GM12878 (cell line): ENCODE data around the gene CD151. TPM values are rescaled to one million over a fixed set of nuclear protein-coding genes. Genes with fewer than 3 reads are reported as not detected.

Source experiments
- ATAC-seq: fragments of 200-7000 bp; cut with Tn5 transposase; 3 replicates; pipeline ENCODE4 v1.9.1; 2020; ENCODE audit warnings: mild to moderate bottlenecking, moderate library complexity
- BruUV-seq: library from RNA; stranded (reverse); fragments of 400-500 nt; replicated peaks from 2 replicates; lab custom pipeline; 2021; lab: Mats Ljungman, UMichigan
- CTCF ChIA-PET: fragments of 300-600 bp; sonication (Branson Sonifier 250); formaldehyde crosslinking; extraction: SDS; loops from one replicate; lab custom pipeline; 2021; ENCODE audit warnings: inconsistent platforms; lab: Yijun Ruan, JAX
- POLR2A ChIA-PET: fragments of 350-600 bp; formaldehyde crosslinking; extraction: SDS; loops from one replicate; lab custom pipeline; 2021; ENCODE audit warnings: inconsistent platforms; lab: Charles Lee
- RAD21 ChIA-PET: fragments of 300-600 bp; sonication (Branson Sonifier 250); formaldehyde crosslinking; loops from one replicate; lab custom pipeline; 2023; ENCODE audit warnings: antibody characterized with exemption; ENCODE audit not compliant: unreplicated experiment; lab: Charles Lee
- SMC1A ChIA-PET: fragments of 300-600 bp; sonication (Branson Sonifier 250); formaldehyde crosslinking; loops from one replicate; lab custom pipeline; 2023; ENCODE audit not compliant: unreplicated experiment, uncharacterized antibody; lab: Charles Lee
- DNase-seq: peaks from one replicate; pipeline ENCODE4 v3.0.0-alpha.2; 2011; ENCODE audit warnings: low read depth, low spot score
- FAIRE-seq: peaks from 3 replicates; lab custom pipeline; 2011; peaks lifted over from hg19 to GRCh38; lab: Jason Lieb, UNC
- H2AFZ ChIP-seq: 2 replicates; pipeline ENCODE4 v1.6.0; 2011; ENCODE audit warnings: low read depth, low read length, control low read depth; ENCODE audit not compliant: control insufficient read depth
- H3K27ac ChIP-seq: 2 replicates; pipeline ENCODE4 v1.5.1; 2011; ENCODE audit warnings: control low read depth; ENCODE audit not compliant: control insufficient read depth, insufficient read depth
- H3K27me3 ChIP-seq, 2 experiments: replicated peaks in 1 of 2; 2 replicates each; pipeline versions ENCODE4 v1.6.0 to v1.6.1; 2011; ENCODE audit warnings: low read length in 1 of 2; ENCODE audit not compliant: control insufficient read depth in 2 of 2, insufficient read depth in 2 of 2
- H3K36me3 ChIP-seq, 2 experiments: 2 replicates each; pipeline ENCODE4 v1.5.1; 2011; ENCODE audit warnings: low read length in 1 of 2; ENCODE audit not compliant: control insufficient read depth in 2 of 2, insufficient read depth in 2 of 2
- H3K4me1 ChIP-seq: 2 replicates; pipeline ENCODE4 v1.6.1; 2011; ENCODE audit warnings: mild to moderate bottlenecking, low read length, moderate library complexity, mixed read lengths; ENCODE audit not compliant: control insufficient read depth, insufficient read depth
- H3K4me2 ChIP-seq: 2 replicates; pipeline ENCODE4 v1.6.0; 2011; ENCODE audit warnings: control low read depth; ENCODE audit not compliant: control insufficient read depth, insufficient read depth
- H3K4me3 ChIP-seq: fragments of 200-600 bp; sonication (generic); 2 replicates; pipeline ENCODE4 v1.5.1; 2016
- H3K79me2 ChIP-seq: 2 replicates; pipeline ENCODE4 v1.6.0; 2011; ENCODE audit warnings: low read length; ENCODE audit not compliant: control insufficient read depth, insufficient read depth
- H3K9ac ChIP-seq: 2 replicates; pipeline ENCODE4 v1.8.0; 2011; ENCODE audit warnings: low read length, control low read depth, mixed read lengths; ENCODE audit not compliant: control insufficient read depth, insufficient read depth
- H3K9me3 ChIP-seq: replicated peaks from 3 replicates; pipeline ENCODE4 v1.5.1; 2011; ENCODE audit warnings: mild to moderate bottlenecking, low read length; ENCODE audit not compliant: control insufficient read depth, insufficient read depth
- H4K20me1 ChIP-seq: 2 replicates; pipeline ENCODE4 v1.6.0; 2011; ENCODE audit not compliant: control insufficient read depth, insufficient read depth
- BACH1 ChIP-seq: fragments of 450-650 bp; IDR thresholded peaks from 2 replicates; pipeline ENCODE4 v1.6.1; 2017; ENCODE audit warnings: mild to moderate bottlenecking, borderline replicate concordance
- EGR1 ChIP-seq, 2 experiments: IDR thresholded peaks; 1 replicate in 1 of 2; 2 replicates in 1 of 2; pipeline ENCODE4 v1.6.1; 2011 to 2012; ENCODE audit warnings: low read depth in 2 of 2, low read length in 2 of 2, borderline replicate concordance in 1 of 2, mild to moderate bottlenecking in 1 of 2, moderate library complexity in 1 of 2
- IKZF2 ChIP-seq, 2 experiments: fragments of 450-650 bp; IDR thresholded peaks; 2 replicates each; pipeline ENCODE4 v1.6.1; 2017; ENCODE audit warnings: mild to moderate bottlenecking in 2 of 2, moderate library complexity in 2 of 2
- KLF5 ChIP-seq: fragments of 450-650 bp; IDR thresholded peaks from 2 replicates; pipeline ENCODE4 v1.6.1; 2014; ENCODE audit warnings: mild to moderate bottlenecking; ENCODE audit not compliant: partially characterized antibody
- LARP7 ChIP-seq: fragments of 450-650 bp; IDR thresholded peaks from 2 replicates; pipeline ENCODE4 v1.6.1; 2017; ENCODE audit warnings: mild to moderate bottlenecking
- MXI1 ChIP-seq: fragments of 150-350 bp; IDR thresholded peaks from 2 replicates; pipeline ENCODE4 v1.6.1; 2011; ENCODE audit warnings: low read depth, mild to moderate bottlenecking, inconsistent platforms, low read length, improper control_type of control experiment
- NBN ChIP-seq: fragments of 450-650 bp; IDR thresholded peaks from 2 replicates; pipeline ENCODE4 v1.6.1; 2016
- POLR2AphosphoS2 ChIP-seq: IDR thresholded peaks from 2 replicates; pipeline ENCODE4 v1.6.1; 2011; ENCODE audit warnings: low read depth, mild to moderate bottlenecking, low read length, improper control_type of control experiment, moderate library complexity
- RB1 ChIP-seq: fragments of 450-650 bp; formaldehyde crosslinking; IDR thresholded peaks from 2 replicates; pipeline ENCODE4 v1.6.1; 2017; ENCODE audit warnings: mild to moderate bottlenecking, borderline replicate concordance
- RUNX3 ChIP-seq: IDR thresholded peaks from 2 replicates; pipeline ENCODE4 v1.6.1; 2012; ENCODE audit warnings: low read length, inconsistent platforms
- SMARCA5 ChIP-seq: fragments of 450-650 bp; IDR thresholded peaks from 2 replicates; pipeline ENCODE4 v1.6.1; 2017; ENCODE audit warnings: mild to moderate bottlenecking
- SP1 ChIP-seq: IDR thresholded peaks from one replicate; pipeline ENCODE4 v1.6.1; 2011; ENCODE audit warnings: low read depth, low read length
- TCF3 ChIP-seq: IDR thresholded peaks from 2 replicates; pipeline ENCODE4 v1.6.1; 2012; ENCODE audit warnings: low read depth, mild to moderate bottlenecking, low read length, borderline replicate concordance; ENCODE audit not compliant: insufficient read depth
- ZNF207 ChIP-seq: fragments of 450-650 bp; IDR thresholded peaks from 2 replicates; pipeline ENCODE4 v1.6.1; 2014; ENCODE audit warnings: antibody characterized with exemption, mild to moderate bottlenecking, borderline replicate concordance
- ZSCAN29 ChIP-seq: fragments of 450-650 bp; IDR thresholded peaks from 2 replicates; pipeline ENCODE4 v1.6.1; 2017; ENCODE audit warnings: mild to moderate bottlenecking, moderate library complexity
- WGBS: methylation state at CpG from one replicate; pipeline ENCODE4 v1.1.6; 2016; ENCODE audit warnings: low lambda C conversion rate; ENCODE audit not compliant: insufficient replicate concordance, insufficient coverage; ENCODE audit errors: missing lambda C conversion rate; 5-methylcytosine and 5-hydroxymethylcytosine counted together
- in situ Hi-C: fragments of 300-500 bp; cut with MboI; formaldehyde crosslinking; loops from 9 replicates; pipeline ENCODE4 v1.14.3; 2018; ENCODE audit warnings: mixed read lengths
- intact Hi-C: fragments of 100-400 bp; cut with micrococcal nuclease; formaldehyde crosslinking; loops from one replicate; pipeline ENCODE4 v1.14.2; 2022; ENCODE audit not compliant: unreplicated experiment
- polyA plus RNA-seq, 11 experiments: library from polyadenylated mRNA; depleted of rRNA in 4 of 11; unstranded in 6 of 11; stranded (reverse) in 5 of 11; fragments of >200 nt; fragmentation: Nextera tagmentation in 4 of 11; fragmentation: Illumina TruSeq in 1 of 11; extraction: Ambion mirVana in 4 of 11; extraction: Trizol in 1 of 11; gene quantifications; 1 replicate in 1 of 11; 2 replicates in 10 of 11; pipeline versions ENCODE4 v1.2.1 to v1.2.3, GENCODE V29; 2011 to 2016; ENCODE audit warnings: inconsistent platforms in 2 of 11, missing spikeins in 2 of 11, low read depth in 1 of 11
- total RNA-seq, 4 experiments: library from RNA; depleted of rRNA in 3 of 4; stranded (reverse); fragments of >200 nt in 3 of 4; fragmentation: Illumina TruSeq in 1 of 4; extraction: Trizol in 1 of 4; gene quantifications; 2 replicates each; pipeline versions ENCODE4 v1.2.1 to v1.2.3, GENCODE V29; 2013 to 2021
- TF ChIP-seq, protein P1 (sequence below), 3 experiments: IDR thresholded peaks in 2 of 3; conservative IDR thresholded peaks in 1 of 3; 2 replicates each; pipeline ENCODE4 v1.5.1; 2011; ENCODE audit warnings: low read depth in 3 of 3, low read length in 3 of 3, mild to moderate bottlenecking in 3 of 3, control low read depth in 2 of 3, moderate library complexity in 2 of 3, inconsistent platforms in 1 of 3, mixed read lengths in 1 of 3; ENCODE audit not compliant: control insufficient read depth in 2 of 3, insufficient read depth in 1 of 3; ENCODE audit errors: extremely low read depth in 1 of 3
- TF ChIP-seq, protein P2 (sequence below): fragments of 450-650 bp; IDR thresholded peaks from 2 replicates; pipeline ENCODE4 v1.6.1; 2017; ENCODE audit warnings: mild to moderate bottlenecking, moderate library complexity

Gene CD151
- total and polyA plus RNA-seq, 10 of the 15 experiments (the other 5 are each of a cell fraction or from before 2014, with no cell fraction given) = 0.52 to 41.7 (median 14.7) TPM

DNA sequence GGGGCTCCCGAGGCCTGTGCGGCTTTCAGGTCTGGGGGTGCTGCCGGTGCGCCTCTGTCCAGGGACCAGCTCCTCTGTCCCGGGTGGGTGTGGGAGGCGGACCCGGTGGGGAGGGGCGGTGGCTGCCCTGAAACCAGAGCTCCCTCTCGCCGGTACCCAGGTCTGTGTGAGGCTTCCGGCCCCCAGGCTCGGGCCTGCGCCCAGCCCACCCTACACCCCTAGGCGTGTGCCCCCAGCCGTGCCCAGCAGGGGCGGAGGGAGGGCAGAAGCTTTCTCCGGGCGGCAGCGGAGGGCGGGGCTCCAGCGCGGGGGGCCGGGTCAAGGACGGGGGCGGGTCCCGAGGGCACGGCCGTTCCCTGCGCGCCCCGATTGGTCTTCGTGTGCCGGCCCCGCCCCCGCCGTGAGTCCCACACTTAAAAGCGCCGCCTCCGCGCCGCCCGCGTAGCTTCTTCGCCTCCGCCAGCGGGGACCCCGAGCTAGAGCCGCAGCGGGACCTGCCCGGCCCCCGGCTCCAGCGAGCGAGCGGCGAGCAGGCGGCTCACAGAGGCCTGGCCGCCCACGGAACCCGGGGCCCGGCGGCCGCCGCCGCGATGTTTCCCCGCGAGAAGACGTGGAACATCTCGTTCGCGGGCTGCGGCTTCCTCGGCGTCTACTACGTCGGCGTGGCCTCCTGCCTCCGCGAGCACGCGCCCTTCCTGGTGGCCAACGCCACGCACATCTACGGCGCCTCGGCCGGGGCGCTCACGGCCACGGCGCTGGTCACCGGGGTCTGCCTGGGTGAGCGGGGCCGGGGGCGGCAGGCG lies 13.4 kb upstream of the CD151 start:
- Histone ChIP-seq H3K9me3 (no peaks in the 10 kb centered on the region), H3K4me3 (peak overlapping the region; percentile 82), H3K4me2 (peak overlapping the region; percentile 83), H3K27me3 (no peaks in the 10 kb centered on the region), H4K20me1 (no peaks in the 10 kb centered on the region; the same call in 1 of the 2 replicates), H3K4me1 (no peaks in the 10 kb centered on the region; the same call in 1 of the 2 replicates), H2AFZ (peak overlapping the region; percentile 72), H3K9ac (peak overlapping the region; percentile 82), H3K27ac (peak overlapping the region; percentile 73), H3K36me3 (peaks cover 0 to 2% of the 10 kb centered on the region in 2 experiments; a peak in 3 of 4 replicates), H3K79me2 (peaks cover 5% of the 10 kb centered on the region)
- BruUV-seq = no TSS peak
- ChIA-PET SMC1A (interaction anchor here (0.8 to 1.9 kb wide), 3 partner anchors 9 to 23 kb away, joined by 4 to 5 read pairs (median 5); partner anchors contain the start of genes POLR2L, RPLP2 and TSPAN4), RAD21 (interaction anchor here (0.6 to 1.9 kb wide), 8 partner anchors 10 to 77 kb away, joined by 3 to 13 read pairs (median 3); partner anchors contain the start of genes PIDD1, RPLP2 and TALDO1), POLR2A (interaction anchor here (0.6 to 4.3 kb wide), 13 partner anchors 8 to 204 kb away, joined by 3 to 33 read pairs (median 7); partner anchors contain the start of genes CD151, CRACR2B, IRF7 and PIDD1), CTCF (interaction anchor here (0.9 to 1.3 kb wide), 3 partner anchors 8 to 24 kb away, joined by 3 to 4 read pairs (median 4); partner anchors contain the start of genes POLR2L and TSPAN4)
- 2% methylated on average over 84 of the region's 96 CpGs for WGBS
- ATAC-seq (peak; percentile 88), DNase-seq (no peak), FAIRE-seq (peak; percentile 76)
- in situ Hi-C loops (loop anchor here (25.0 kb wide), 1 partner anchor 1568 kb away; the partner anchor contains the start of gene CD81), intact Hi-C loops (no loop called here)
- TF ChIP-seq MXI1 = no peak
- TF ChIP-seq ZSCAN29 = no peak
- peak; percentile 31 for TF ChIP-seq SP1
- TF ChIP-seq LARP7 = peak; percentile 94
- TF ChIP-seq KLF5 = peak; percentile 64
- TF ChIP-seq, protein P1, sequence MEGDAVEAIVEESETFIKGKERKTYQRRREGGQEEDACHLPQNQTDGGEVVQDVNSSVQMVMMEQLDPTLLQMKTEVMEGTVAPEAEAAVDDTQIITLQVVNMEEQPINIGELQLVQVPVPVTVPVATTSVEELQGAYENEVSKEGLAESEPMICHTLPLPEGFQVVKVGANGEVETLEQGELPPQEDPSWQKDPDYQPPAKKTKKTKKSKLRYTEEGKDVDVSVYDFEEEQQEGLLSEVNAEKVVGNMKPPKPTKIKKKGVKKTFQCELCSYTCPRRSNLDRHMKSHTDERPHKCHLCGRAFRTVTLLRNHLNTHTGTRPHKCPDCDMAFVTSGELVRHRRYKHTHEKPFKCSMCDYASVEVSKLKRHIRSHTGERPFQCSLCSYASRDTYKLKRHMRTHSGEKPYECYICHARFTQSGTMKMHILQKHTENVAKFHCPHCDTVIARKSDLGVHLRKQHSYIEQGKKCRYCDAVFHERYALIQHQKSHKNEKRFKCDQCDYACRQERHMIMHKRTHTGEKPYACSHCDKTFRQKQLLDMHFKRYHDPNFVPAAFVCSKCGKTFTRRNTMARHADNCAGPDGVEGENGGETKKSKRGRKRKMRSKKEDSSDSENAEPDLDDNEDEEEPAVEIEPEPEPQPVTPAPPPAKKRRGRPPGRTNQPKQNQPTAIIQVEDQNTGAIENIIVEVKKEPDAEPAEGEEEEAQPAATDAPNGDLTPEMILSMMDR (IDR thresholded peaks at IDR 0.05 in 2 of 3, conservative IDR thresholded peaks at IDR 0.05 in 1 of 3; ENCODE audit: control insufficient read depth in 2 of 3, extremely low read depth in 1 of 3, insufficient read depth in 1 of 3, low read depth in 3 of 3, low read length in 3 of 3) = peak in 1 of 3 experiments; percentile 26; a peak in 1 of 6 replicates
- TF ChIP-seq ZNF207 = peak; percentile 71; the same call in 1 of the 2 replicates
- TF ChIP-seq POLR2AphosphoS2 = peak; percentile 95
- no peak for TF ChIP-seq IKZF2 (IDR thresholded peaks at IDR 0.05)
- peak; percentile 73; the same call in 1 of the 2 replicates for TF ChIP-seq TCF3
- TF ChIP-seq RUNX3 = peak; percentile 26; the same call in 1 of the 2 replicates
- TF ChIP-seq RB1 = peak; percentile 63
- TF ChIP-seq EGR1 (IDR thresholded peaks at IDR 0.05; ENCODE audit: borderline replicate concordance in 1 of 2, low read depth in 2 of 2, low read length in 2 of 2) = peak in 1 of 2 experiments; percentile 87; a peak in 2 of 3 replicates
- peak; percentile 83 for TF ChIP-seq SMARCA5
- TF ChIP-seq, protein P2, sequence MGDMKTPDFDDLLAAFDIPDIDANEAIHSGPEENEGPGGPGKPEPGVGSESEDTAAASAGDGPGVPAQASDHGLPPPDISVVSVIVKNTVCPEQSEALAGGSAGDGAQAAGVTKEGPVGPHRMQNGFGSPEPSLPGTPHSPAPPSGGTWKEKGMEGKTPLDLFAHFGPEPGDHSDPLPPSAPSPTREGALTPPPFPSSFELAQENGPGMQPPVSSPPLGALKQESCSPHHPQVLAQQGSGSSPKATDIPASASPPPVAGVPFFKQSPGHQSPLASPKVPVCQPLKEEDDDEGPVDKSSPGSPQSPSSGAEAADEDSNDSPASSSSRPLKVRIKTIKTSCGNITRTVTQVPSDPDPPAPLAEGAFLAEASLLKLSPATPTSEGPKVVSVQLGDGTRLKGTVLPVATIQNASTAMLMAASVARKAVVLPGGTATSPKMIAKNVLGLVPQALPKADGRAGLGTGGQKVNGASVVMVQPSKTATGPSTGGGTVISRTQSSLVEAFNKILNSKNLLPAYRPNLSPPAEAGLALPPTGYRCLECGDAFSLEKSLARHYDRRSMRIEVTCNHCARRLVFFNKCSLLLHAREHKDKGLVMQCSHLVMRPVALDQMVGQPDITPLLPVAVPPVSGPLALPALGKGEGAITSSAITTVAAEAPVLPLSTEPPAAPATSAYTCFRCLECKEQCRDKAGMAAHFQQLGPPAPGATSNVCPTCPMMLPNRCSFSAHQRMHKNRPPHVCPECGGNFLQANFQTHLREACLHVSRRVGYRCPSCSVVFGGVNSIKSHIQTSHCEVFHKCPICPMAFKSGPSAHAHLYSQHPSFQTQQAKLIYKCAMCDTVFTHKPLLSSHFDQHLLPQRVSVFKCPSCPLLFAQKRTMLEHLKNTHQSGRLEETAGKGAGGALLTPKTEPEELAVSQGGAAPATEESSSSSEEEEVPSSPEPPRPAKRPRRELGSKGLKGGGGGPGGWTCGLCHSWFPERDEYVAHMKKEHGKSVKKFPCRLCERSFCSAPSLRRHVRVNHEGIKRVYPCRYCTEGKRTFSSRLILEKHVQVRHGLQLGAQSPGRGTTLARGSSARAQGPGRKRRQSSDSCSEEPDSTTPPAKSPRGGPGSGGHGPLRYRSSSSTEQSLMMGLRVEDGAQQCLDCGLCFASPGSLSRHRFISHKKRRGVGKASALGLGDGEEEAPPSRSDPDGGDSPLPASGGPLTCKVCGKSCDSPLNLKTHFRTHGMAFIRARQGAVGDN = peak; percentile 88
- peak; percentile 92 for TF ChIP-seq BACH1
- TF ChIP-seq NBN = no peak
